H1 (cell line): Measurements from ENCODE around the gene CACNA1D. TPM values are rescaled to one million over a fixed set of nuclear protein-coding genes. Genes with fewer than 3 reads are reported as not detected.

Experiments
- CTCF ChIA-PET: fragments of 300-600 bp; sonication (Branson Sonifier 250); formaldehyde crosslinking; loops from one replicate; lab custom pipeline; 2021; ENCODE audit not compliant: partially characterized antibody; lab: Charles Lee
- POLR2A ChIA-PET: fragments of 300-600 bp; sonication (Branson Sonifier 250); formaldehyde crosslinking; loops from one replicate; lab custom pipeline; 2021; ENCODE audit warnings: inconsistent platforms; ENCODE audit not compliant: partially characterized antibody; lab: Charles Lee
- DNase-seq, 2 experiments: peaks; one replicate each; pipeline versions ENCODE4 v3.0.0 to v3.0.0-alpha.2; 2010 to 2022; ENCODE audit warnings: low spot score in 2 of 2, low read depth in 1 of 2, mixed read lengths in 1 of 2
- FAIRE-seq: peaks from 2 replicates; lab custom pipeline; 2011; peaks lifted over from hg19 to GRCh38; lab: Jason Lieb, UNC
- H2AFZ ChIP-seq: 2 replicates; pipeline ENCODE4 v1.8.1; 2012; ENCODE audit warnings: low read length, inconsistent platforms
- H2AK5ac ChIP-seq: 2 replicates; pipeline ENCODE4 v1.6.1; 2013; ENCODE audit warnings: low read depth, low read length
- H2BK120ac ChIP-seq: replicated peaks from 2 replicates; pipeline ENCODE3; 2013; ENCODE audit warnings: low read depth, low read length, inconsistent platforms
- H2BK12ac ChIP-seq: 2 replicates; pipeline ENCODE4 v1.6.1; 2013; ENCODE audit warnings: low read depth, low read length
- H2BK15ac ChIP-seq: 2 replicates; pipeline ENCODE4 v1.6.1; 2013; ENCODE audit warnings: low read length
- H2BK20ac ChIP-seq: 2 replicates; pipeline ENCODE4 v1.6.1; 2013; ENCODE audit warnings: low read length
- H2BK5ac ChIP-seq: 2 replicates; pipeline ENCODE4 v1.6.1; 2013; ENCODE audit warnings: low read depth, low read length
- H3K14ac ChIP-seq: 2 replicates; pipeline ENCODE4 v1.6.1; 2013; ENCODE audit warnings: inconsistent platforms; ENCODE audit not compliant: insufficient read length
- H3K18ac ChIP-seq: 2 replicates; pipeline ENCODE4 v1.6.1; 2013; ENCODE audit warnings: low read length; ENCODE audit errors: extremely low read depth
- H3K23ac ChIP-seq: 2 replicates; pipeline ENCODE4 v1.6.1; 2013; ENCODE audit warnings: inconsistent platforms; ENCODE audit not compliant: insufficient read length
- H3K23me2 ChIP-seq: 2 replicates; pipeline ENCODE4 v1.6.1; 2013; ENCODE audit warnings: low read depth, low read length
- H3K27ac ChIP-seq: 2 replicates; pipeline ENCODE4 v1.6.1; 2011; ENCODE audit warnings: low read depth, low read length, inconsistent platforms
- H3K27me3 ChIP-seq, 4 experiments: replicated peaks in 1 of 4; 1 replicate in 1 of 4; 2 replicates in 3 of 4; pipeline versions ENCODE4 v1.6.1 to v1.8.1; 2011 to 2013; ENCODE audit warnings: low read length in 3 of 4, mild to moderate bottlenecking in 3 of 4, inconsistent platforms in 2 of 4, mixed read lengths in 2 of 4, moderate library complexity in 1 of 4; ENCODE audit not compliant: control insufficient read depth in 3 of 4, insufficient read depth in 3 of 4; ENCODE audit errors: extremely low read depth in 1 of 4
- H3K36me3 ChIP-seq, 4 experiments: 2 replicates each; pipeline versions ENCODE4 v1.6.1 to v1.8.1; 2011 to 2013; ENCODE audit warnings: mild to moderate bottlenecking in 4 of 4, low read length in 3 of 4, moderate library complexity in 2 of 4, control low read depth in 1 of 4, inconsistent platforms in 1 of 4; ENCODE audit not compliant: insufficient read depth in 4 of 4, control insufficient read depth in 2 of 4
- H3K4ac ChIP-seq: replicated peaks from 2 replicates; pipeline ENCODE3; 2013; ENCODE audit warnings: low read length, low read depth, mixed read lengths, inconsistent platforms; ENCODE audit not compliant: insufficient read length
- H3K4me1 ChIP-seq, 4 experiments: replicated peaks in 1 of 4; 1 replicate in 1 of 4; 2 replicates in 3 of 4; pipeline versions ENCODE4 v1.6.1 to v1.8.1; 2011 to 2013; ENCODE audit warnings: low read length in 3 of 4, inconsistent platforms in 2 of 4, mixed read lengths in 1 of 4; ENCODE audit not compliant: insufficient read depth in 4 of 4, control insufficient read depth in 3 of 4
- H3K4me2 ChIP-seq, 2 experiments: 2 replicates each; pipeline versions ENCODE4 v1.6.1 to v1.8.1; 2011 to 2013; ENCODE audit warnings: low read depth in 2 of 2, low read length in 2 of 2, control low read depth in 1 of 2, inconsistent platforms in 1 of 2, mild to moderate bottlenecking in 1 of 2; ENCODE audit not compliant: insufficient read depth in 1 of 2
- H3K4me3 ChIP-seq, 4 experiments: fragments of 200-600, 300-600 bp in 1 of 4; sonication (generic), shearing (Covaris generic), sonication (Bioruptor Twin) in 1 of 4; 2 replicates each; pipeline versions ENCODE4 v1.5.1 to v1.8.1; 2011 to 2016; ENCODE audit warnings: low read length in 4 of 4, low read depth in 3 of 4, control low read depth in 2 of 4, inconsistent platforms in 2 of 4, mild to moderate bottlenecking in 2 of 4, mixed read lengths in 1 of 4, moderate library complexity in 1 of 4; ENCODE audit not compliant: insufficient read depth in 2 of 4; ENCODE audit errors: extremely low read depth in 1 of 4
- H3K56ac ChIP-seq: replicated peaks from 2 replicates; pipeline ENCODE3; 2013; ENCODE audit warnings: low read depth, mild to moderate bottlenecking, mixed read lengths, low read length, inconsistent platforms; ENCODE audit not compliant: insufficient read length
- H3K79me1 ChIP-seq: 2 replicates; pipeline ENCODE4 v1.6.1; 2013; ENCODE audit warnings: low read depth, low read length, control low read depth
- H3K79me2 ChIP-seq, 2 experiments: 2 replicates each; pipeline versions ENCODE4 v1.6.1 to v1.8.1; 2012 to 2013; ENCODE audit warnings: low read length in 2 of 2, mild to moderate bottlenecking in 2 of 2, inconsistent platforms in 1 of 2; ENCODE audit not compliant: insufficient read depth in 2 of 2, control insufficient read depth in 1 of 2
- H3K9ac ChIP-seq, 4 experiments: replicated peaks in 1 of 4; 1 replicate in 1 of 4; 2 replicates in 3 of 4; pipeline versions ENCODE4 v1.6.1 to v1.8.1; 2011 to 2013; ENCODE audit warnings: low read depth in 3 of 4, low read length in 3 of 4, control low read depth in 2 of 4, mild to moderate bottlenecking in 2 of 4, moderate library complexity in 2 of 4, inconsistent platforms in 1 of 4; ENCODE audit errors: extremely low read depth in 1 of 4
- H3K9me3 ChIP-seq, 2 experiments: 2 replicates each; pipeline versions ENCODE4 v1.6.1 to v1.8.1; 2012 to 2013; ENCODE audit warnings: mild to moderate bottlenecking in 2 of 2, moderate library complexity in 2 of 2, control low read depth in 1 of 2, inconsistent platforms in 1 of 2, low read depth in 1 of 2, low read length in 1 of 2, mixed read lengths in 1 of 2; ENCODE audit not compliant: insufficient read depth in 2 of 2
- H4K20me1 ChIP-seq, 2 experiments: replicated peaks in 1 of 2; 2 replicates each; pipeline versions ENCODE3 to v1.8.1; 2011 to 2013; ENCODE audit warnings: inconsistent platforms in 2 of 2, low read length in 2 of 2, mild to moderate bottlenecking in 1 of 2; ENCODE audit not compliant: insufficient read depth in 2 of 2, control insufficient read depth in 1 of 2
- H4K5ac ChIP-seq: 2 replicates; pipeline ENCODE4 v1.6.1; 2013; ENCODE audit warnings: low read length, low read depth, mixed read lengths, inconsistent platforms; ENCODE audit not compliant: insufficient read length
- H4K8ac ChIP-seq: 2 replicates; pipeline ENCODE4 v1.8.0; 2013; ENCODE audit warnings: mild to moderate bottlenecking, moderate library complexity, low read length, inconsistent platforms; ENCODE audit not compliant: insufficient read depth; ENCODE audit errors: extremely low read depth
- H4K91ac ChIP-seq: replicated peaks from 2 replicates; pipeline ENCODE3; 2013; ENCODE audit warnings: low read length, mixed read lengths, inconsistent platforms; ENCODE audit not compliant: insufficient read length
- CREB1 ChIP-seq: IDR thresholded peaks from 2 replicates; pipeline ENCODE4 v1.6.1; 2012; ENCODE audit warnings: inconsistent platforms
- FOSL1 ChIP-seq: IDR thresholded peaks from 2 replicates; pipeline ENCODE4 v1.6.1; 2011; ENCODE audit warnings: mild to moderate bottlenecking, low read depth, low read length, moderate library complexity; ENCODE audit not compliant: insufficient read depth
- MAFK ChIP-seq: IDR thresholded peaks from 2 replicates; pipeline ENCODE4 v1.6.1; 2012; ENCODE audit warnings: low read depth, mild to moderate bottlenecking, improper control_type of control experiment, low read length
- POU5F1 ChIP-seq: IDR thresholded peaks from 2 replicates; pipeline ENCODE4 v1.6.1; 2011; ENCODE audit warnings: low read depth, mild to moderate bottlenecking, low read length, moderate library complexity
- RXRA ChIP-seq: IDR thresholded peaks from 2 replicates; pipeline ENCODE4 v1.6.1; 2011; ENCODE audit warnings: low read depth, mild to moderate bottlenecking, low read length, moderate library complexity; ENCODE audit not compliant: insufficient read depth
- SIRT6 ChIP-seq: IDR thresholded peaks from one replicate; pipeline ENCODE4 v1.7.1; 2012; ENCODE audit warnings: low read length, inconsistent platforms
- SP1 ChIP-seq: IDR thresholded peaks from 2 replicates; pipeline ENCODE4 v1.6.1; 2011; ENCODE audit warnings: low read depth, low read length
- SRF ChIP-seq: IDR thresholded peaks from 2 replicates; pipeline ENCODE4 v1.6.1; 2011; ENCODE audit warnings: mild to moderate bottlenecking, low read depth, low read length, moderate library complexity
- TAF7 ChIP-seq: optimal IDR thresholded peaks from 2 replicates; pipeline ENCODE3; 2011; ENCODE audit warnings: low read depth, mild to moderate bottlenecking, inconsistent platforms, low read length, moderate library complexity, borderline replicate concordance
- TEAD4 ChIP-seq: IDR thresholded peaks from 2 replicates; pipeline ENCODE4 v1.6.1; 2012; ENCODE audit warnings: low read depth, low read length, inconsistent platforms, mixed read lengths
- WGBS, 2 experiments: shearing (Covaris generic) in 1 of 2; methylation state at CpG; one replicate each; pipeline versions ENCODE4 v1.1.6 to v1.1.7; 2013 to 2015; ENCODE audit warnings: low lambda C conversion rate in 2 of 2, mixed read lengths in 2 of 2, inconsistent platforms in 1 of 2, low coverage in 1 of 2, missing lambda C conversion rate in 1 of 2; ENCODE audit not compliant: insufficient replicate concordance in 2 of 2, insufficient coverage in 1 of 2, insufficient read length in 1 of 2; ENCODE audit errors: extremely low coverage in 1 of 2, missing lambda C conversion rate in 1 of 2; 5-methylcytosine and 5-hydroxymethylcytosine counted together
- polyA plus RNA-seq, 7 experiments: library from polyadenylated mRNA; depleted of rRNA in 3 of 7; stranded (reverse) in 5 of 7; unstranded in 2 of 7; fragments of >200 nt in 5 of 7; fragments of 200-250 nt in 2 of 7; gene quantifications; 1 replicate in 5 of 7; 2 replicates in 1 of 7; 4 replicates in 1 of 7; pipeline versions ENCODE4 v1.2.1 to v1.2.3, GENCODE V29; 2011 to 2013; ENCODE audit warnings: missing spikeins in 2 of 7, mixed read lengths in 2 of 7
- total RNA-seq: library from RNA; stranded (reverse); fragmentation: NEBNext Ultra II Directional; extraction: Animal tissue kit (Norgen Biotek cat#: 25700); gene quantifications from 2 replicates; pipeline ENCODE4 v1.2.1, GENCODE V29; 2021
- TF ChIP-seq, protein P1 (sequence below), 3 experiments: IDR thresholded peaks; 1 replicate in 2 of 3; 2 replicates in 1 of 3; pipeline versions ENCODE4 v1.5.1 to v1.6.1; 2011; ENCODE audit warnings: low read length in 3 of 3, mild to moderate bottlenecking in 3 of 3, inconsistent platforms in 2 of 3, low read depth in 1 of 3, moderate library complexity in 1 of 3; ENCODE audit not compliant: insufficient read depth in 1 of 3; ENCODE audit errors: control extremely low read depth in 1 of 3

CACNA1D gene
- total and polyA plus RNA-seq, 2 of the 8 experiments (the other 6 are each of a cell fraction or from before 2014, with no cell fraction given) = 2.0 to 2.9 TPM

DNA sequence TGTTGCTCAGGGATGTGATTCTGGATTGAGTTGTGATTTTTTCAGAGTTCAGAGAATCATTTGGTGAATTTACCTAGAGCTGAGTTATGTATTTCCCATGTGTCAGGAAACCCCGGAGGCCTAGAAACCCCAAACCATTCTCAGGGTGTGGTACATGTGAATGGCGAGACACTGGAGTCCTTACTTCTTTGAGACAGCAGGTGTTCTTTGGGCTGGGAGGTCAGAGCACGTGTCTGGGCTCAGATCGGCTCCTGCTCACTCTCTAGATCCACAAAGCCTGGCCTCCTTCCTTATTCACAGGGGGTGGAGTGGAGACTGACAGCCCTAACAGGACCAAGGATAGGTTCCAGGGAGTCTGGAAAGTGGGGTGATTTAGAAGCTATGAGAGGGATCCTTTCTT is 206.0 kb downstream of the CACNA1D start:
- H2BK12ac ChIP-seq = no peak overlapping the region
- no peaks in the 10 kb centered on the region for H3K4me1 ChIP-seq
- H3K36me3 ChIP-seq = no peaks in the 10 kb centered on the region
- H2AK5ac ChIP-seq = no peak overlapping the region
- no peaks in the 10 kb centered on the region for H3K9me3 ChIP-seq
- H2BK20ac ChIP-seq = no peak overlapping the region
- no peak for TF ChIP-seq SRF
- TF ChIP-seq FOSL1 = no peak
- TF ChIP-seq RXRA = no peak
- no peak for TF ChIP-seq TAF7
- TF ChIP-seq, protein P1, sequence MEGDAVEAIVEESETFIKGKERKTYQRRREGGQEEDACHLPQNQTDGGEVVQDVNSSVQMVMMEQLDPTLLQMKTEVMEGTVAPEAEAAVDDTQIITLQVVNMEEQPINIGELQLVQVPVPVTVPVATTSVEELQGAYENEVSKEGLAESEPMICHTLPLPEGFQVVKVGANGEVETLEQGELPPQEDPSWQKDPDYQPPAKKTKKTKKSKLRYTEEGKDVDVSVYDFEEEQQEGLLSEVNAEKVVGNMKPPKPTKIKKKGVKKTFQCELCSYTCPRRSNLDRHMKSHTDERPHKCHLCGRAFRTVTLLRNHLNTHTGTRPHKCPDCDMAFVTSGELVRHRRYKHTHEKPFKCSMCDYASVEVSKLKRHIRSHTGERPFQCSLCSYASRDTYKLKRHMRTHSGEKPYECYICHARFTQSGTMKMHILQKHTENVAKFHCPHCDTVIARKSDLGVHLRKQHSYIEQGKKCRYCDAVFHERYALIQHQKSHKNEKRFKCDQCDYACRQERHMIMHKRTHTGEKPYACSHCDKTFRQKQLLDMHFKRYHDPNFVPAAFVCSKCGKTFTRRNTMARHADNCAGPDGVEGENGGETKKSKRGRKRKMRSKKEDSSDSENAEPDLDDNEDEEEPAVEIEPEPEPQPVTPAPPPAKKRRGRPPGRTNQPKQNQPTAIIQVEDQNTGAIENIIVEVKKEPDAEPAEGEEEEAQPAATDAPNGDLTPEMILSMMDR (IDR thresholded peaks at IDR 0.05; ENCODE audit: control extremely low read depth in 1 of 3, insufficient read depth in 1 of 3, low read depth in 1 of 3, low read length in 3 of 3) = no peak
- no peak for TF ChIP-seq TEAD4
- TF ChIP-seq POU5F1 = no peak
- no peak for TF ChIP-seq SIRT6
- no peak for TF ChIP-seq SP1
- no peak for TF ChIP-seq MAFK
- no peak for TF ChIP-seq CREB1
- H3K9ac ChIP-seq = no peak overlapping the region
- no peak overlapping the region for H2BK5ac ChIP-seq
- no peak overlapping the region for H3K18ac ChIP-seq
- H3K27ac ChIP-seq = no peak overlapping the region
- DNase-seq (peak in 1 of 2 experiments; percentile 14), FAIRE-seq (no peak)
- no peak overlapping the region for H2BK15ac ChIP-seq
- no peak overlapping the region for H3K23ac ChIP-seq
- CTCF ChIA-PET = interaction anchor here (1.4 to 7.2 kb wide), 3 partner anchors 8 to 32 kb away, joined by 3 to 64 read pairs (median 4); no protein-coding TSS in a partner anchor
- POLR2A ChIA-PET = no interaction called here
- H3K23me2 ChIP-seq = no peaks in the 10 kb centered on the region
- no peaks in the 10 kb centered on the region for H3K79me2 ChIP-seq
- H3K27me3 ChIP-seq = no peaks in the 10 kb centered on the region
- no peak overlapping the region for H3K4ac ChIP-seq
- no peak overlapping the region for H3K4me2 ChIP-seq
- H4K91ac ChIP-seq = no peak overlapping the region
- H4K8ac ChIP-seq = no peak overlapping the region
- H3K56ac ChIP-seq = no peak overlapping the region
- H3K14ac ChIP-seq = no peak overlapping the region
- H3K79me1 ChIP-seq = no peaks in the 10 kb centered on the region
- H2AFZ ChIP-seq = no peak overlapping the region
- H4K5ac ChIP-seq = no peak overlapping the region
- 78% methylated on average over 4 of the region's 4 CpGs; no CpG with 5 or more reads in 1 of the 2 experiments for WGBS, 2 experiments
- H2BK120ac ChIP-seq = no peak overlapping the region
- no peak overlapping the region for H3K4me3 ChIP-seq
- H4K20me1 ChIP-seq = no peaks in the 10 kb centered on the region
